ENCODE measurements around the gene INHBB.

The INHBB gene

GRCh38 chr2:120343433-120344105 is 2.4 kb upstream of the INHBB start:
- peak; percentile 79 for DNase-seq (ENCODE audit: extremely low spot score)
- POLR2A ChIA-PET = interaction anchor here (0.9 kb wide), 2 partner anchors 9 to 336 kb away, joined by 3 read pairs; no protein-coding TSS in a partner anchor
- CTCF ChIA-PET = interaction anchor here (0.6 to 1.8 kb wide), 9 partner anchors 32 to 339 kb away, joined by 3 to 14 read pairs (median 3); no protein-coding TSS in a partner anchor

GRCh38 chr2:120344214-120344975 is 1.5 kb upstream of the INHBB start:
- TF ChIP-seq L3MBTL2 (conservative IDR thresholded peaks at IDR 0.05) (0 out of 2 replicates have a peak, but pooled peaks have one; percentile 42), ELF4 (IDR thresholded peaks at IDR 0.05) (no peak)
- ChIA-PET POLR2A (interaction anchor here (0.9 kb wide), 1 partner anchor 335 kb away, joined by 3 read pairs; no protein-coding TSS in a partner anchor), CTCF (interaction anchor here (1.8 kb wide), 1 partner anchor 209 kb away, joined by 14 read pairs; no protein-coding TSS in a partner anchor)
- peak; percentile 19 for DNase-seq (ENCODE audit: extremely low spot score)

More at GRCh38 chr2:120343433-120344105, 2.4 kb upstream of the INHBB start:
- TF ChIP-seq FOXM1 (IDR thresholded peaks at IDR 0.05; ENCODE audit: borderline replicate concordance) = no peak
- TF ChIP-seq LEF1 (IDR thresholded peaks at IDR 0.05; ENCODE audit: borderline replicate concordance) = no peak
- no peak for TF ChIP-seq CTBP1 (IDR thresholded peaks at IDR 0.05; ENCODE audit: borderline replicate concordance)
- no peak for TF ChIP-seq ELF4 (IDR thresholded peaks at IDR 0.05)
- TF ChIP-seq L3MBTL2 (conservative IDR thresholded peaks at IDR 0.05) = no peak
- no peak for TF ChIP-seq PKNOX1 (IDR thresholded peaks at IDR 0.05)
- TF ChIP-seq ZNF384 (IDR thresholded peaks at IDR 0.05) = no peak
- no peak for TF ChIP-seq SP1 (IDR thresholded peaks at IDR 0.05)
- TF ChIP-seq FOXK2 (IDR thresholded peaks at IDR 0.05) = no peak
- TF ChIP-seq BHLHE40 (IDR thresholded peaks at IDR 0.05; ENCODE audit: borderline replicate concordance) = no peak
- TF ChIP-seq HDGF (IDR thresholded peaks at IDR 0.05; ENCODE audit: borderline replicate concordance) = no peak
- TF ChIP-seq NFRKB (IDR thresholded peaks at IDR 0.05) = no peak

- CTCF ChIA-PET = no interaction called here
- DNase-seq (ENCODE audit: extremely low spot score) = peak; percentile 41
- no peak for TF ChIP-seq LEF1 (IDR thresholded peaks at IDR 0.05; ENCODE audit: borderline replicate concordance)
- no peak for TF ChIP-seq SUZ12 (IDR thresholded peaks at IDR 0.05)
- TF ChIP-seq CTBP1 (IDR thresholded peaks at IDR 0.05; ENCODE audit: borderline replicate concordance) = no peak
- no peak for TF ChIP-seq ARNT (IDR thresholded peaks at IDR 0.05)
- TF ChIP-seq L3MBTL2 (conservative IDR thresholded peaks at IDR 0.05) = no peak
- TF ChIP-seq ZNF384 (IDR thresholded peaks at IDR 0.05) = no peak
- no peak for TF ChIP-seq FOXM1 (IDR thresholded peaks at IDR 0.05; ENCODE audit: borderline replicate concordance)
- no peak for TF ChIP-seq FOXK2 (IDR thresholded peaks at IDR 0.05)
- POLR2A ChIA-PET = no interaction called here
Measured at GRCh38 chr2:120344976-120345581, 857 bp upstream of the INHBB start.

GRCh38 chr2:120345608-120346007 is 328 bp upstream of the INHBB start:
- CTCF ChIA-PET = no interaction called here
- no peak for DNase-seq (ENCODE audit: extremely low spot score)
- POLR2A ChIA-PET = no interaction called here
- TF ChIP-seq ELF4 (IDR thresholded peaks at IDR 0.05) (no peak), PKNOX1 (IDR thresholded peaks at IDR 0.05) (no peak), HDGF (IDR thresholded peaks at IDR 0.05; ENCODE audit: borderline replicate concordance) (no peak), L3MBTL2 (conservative IDR thresholded peaks at IDR 0.05) (no peak), CTBP1 (IDR thresholded peaks at IDR 0.05; ENCODE audit: borderline replicate concordance) (no peak), FOXK2 (IDR thresholded peaks at IDR 0.05) (no peak), FOXM1 (IDR thresholded peaks at IDR 0.05; ENCODE audit: borderline replicate concordance) (no peak), NFRKB (IDR thresholded peaks at IDR 0.05) (no peak)

GRCh38 chr2:120346667-120347358 is 877 bp downstream of the INHBB start:
- POLR2A ChIA-PET = interaction anchor here (0.6 kb wide), 1 partner anchor 48 kb away, joined by 3 read pairs; no protein-coding TSS in a partner anchor
- CTCF ChIA-PET = no interaction called here
- no peak for DNase-seq (ENCODE audit: extremely low spot score)
- TF ChIP-seq BHLHE40 (IDR thresholded peaks at IDR 0.05; ENCODE audit: borderline replicate concordance) (no peak), CTBP1 (IDR thresholded peaks at IDR 0.05; ENCODE audit: borderline replicate concordance) (no peak), FOXK2 (IDR thresholded peaks at IDR 0.05) (no peak), ZNF384 (IDR thresholded peaks at IDR 0.05) (no peak), ELF4 (IDR thresholded peaks at IDR 0.05) (no peak), HDGF (IDR thresholded peaks at IDR 0.05; ENCODE audit: borderline replicate concordance) (no peak), SUZ12 (IDR thresholded peaks at IDR 0.05) (no peak), LEF1 (IDR thresholded peaks at IDR 0.05; ENCODE audit: borderline replicate concordance) (no peak), PKNOX1 (IDR thresholded peaks at IDR 0.05) (no peak), FOXA1 (IDR thresholded peaks at IDR 0.05) (no peak), NFRKB (IDR thresholded peaks at IDR 0.05) (no peak), TARDBP (IDR thresholded peaks at IDR 0.05) (no peak), L3MBTL2 (conservative IDR thresholded peaks at IDR 0.05) (no peak), ARNT (IDR thresholded peaks at IDR 0.05) (no peak), SP1 (IDR thresholded peaks at IDR 0.05) (no peak), FOXM1 (IDR thresholded peaks at IDR 0.05; ENCODE audit: borderline replicate concordance) (no peak)
